ENCODE data around the gene OR56A4.

DNA sequence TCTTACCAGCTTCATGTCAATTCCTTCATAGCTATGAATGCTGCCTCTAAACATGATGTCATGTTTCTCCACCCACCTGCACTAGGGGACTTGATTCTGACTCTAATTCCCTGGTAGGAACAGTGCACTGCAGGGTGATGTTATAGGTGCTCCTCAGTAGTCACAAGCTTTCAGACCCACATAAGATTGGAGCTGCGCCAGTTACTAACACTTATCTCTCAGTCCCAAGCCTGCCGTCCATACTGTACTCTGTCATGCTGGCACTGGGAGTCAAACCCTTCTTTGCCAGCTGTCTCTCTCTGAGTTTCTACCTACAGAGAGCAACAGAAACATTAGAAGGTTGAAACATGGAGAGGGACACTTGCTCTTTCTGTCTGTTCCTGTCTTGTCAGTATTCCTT lies 18.3 kb upstream of the OR56A4 start:
- TF ChIP-seq, protein P1, sequence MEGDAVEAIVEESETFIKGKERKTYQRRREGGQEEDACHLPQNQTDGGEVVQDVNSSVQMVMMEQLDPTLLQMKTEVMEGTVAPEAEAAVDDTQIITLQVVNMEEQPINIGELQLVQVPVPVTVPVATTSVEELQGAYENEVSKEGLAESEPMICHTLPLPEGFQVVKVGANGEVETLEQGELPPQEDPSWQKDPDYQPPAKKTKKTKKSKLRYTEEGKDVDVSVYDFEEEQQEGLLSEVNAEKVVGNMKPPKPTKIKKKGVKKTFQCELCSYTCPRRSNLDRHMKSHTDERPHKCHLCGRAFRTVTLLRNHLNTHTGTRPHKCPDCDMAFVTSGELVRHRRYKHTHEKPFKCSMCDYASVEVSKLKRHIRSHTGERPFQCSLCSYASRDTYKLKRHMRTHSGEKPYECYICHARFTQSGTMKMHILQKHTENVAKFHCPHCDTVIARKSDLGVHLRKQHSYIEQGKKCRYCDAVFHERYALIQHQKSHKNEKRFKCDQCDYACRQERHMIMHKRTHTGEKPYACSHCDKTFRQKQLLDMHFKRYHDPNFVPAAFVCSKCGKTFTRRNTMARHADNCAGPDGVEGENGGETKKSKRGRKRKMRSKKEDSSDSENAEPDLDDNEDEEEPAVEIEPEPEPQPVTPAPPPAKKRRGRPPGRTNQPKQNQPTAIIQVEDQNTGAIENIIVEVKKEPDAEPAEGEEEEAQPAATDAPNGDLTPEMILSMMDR (IDR thresholded peaks at IDR 0.05) = no peak
- TF ChIP-seq EZH2 (IDR thresholded peaks at IDR 0.05; ENCODE audit: borderline replicate concordance, insufficient read depth, low read depth, low read length, poor library complexity, severe bottlenecking) = no peak
